ENCODE data around the gene C7orf33. TPM values are rescaled to one million over a fixed set of nuclear protein-coding genes. Genes with fewer than 3 reads are reported as not detected.

Gene C7orf33
- total RNA-seq, 1 experiment from 2014 or later, result not detected

DNA sequence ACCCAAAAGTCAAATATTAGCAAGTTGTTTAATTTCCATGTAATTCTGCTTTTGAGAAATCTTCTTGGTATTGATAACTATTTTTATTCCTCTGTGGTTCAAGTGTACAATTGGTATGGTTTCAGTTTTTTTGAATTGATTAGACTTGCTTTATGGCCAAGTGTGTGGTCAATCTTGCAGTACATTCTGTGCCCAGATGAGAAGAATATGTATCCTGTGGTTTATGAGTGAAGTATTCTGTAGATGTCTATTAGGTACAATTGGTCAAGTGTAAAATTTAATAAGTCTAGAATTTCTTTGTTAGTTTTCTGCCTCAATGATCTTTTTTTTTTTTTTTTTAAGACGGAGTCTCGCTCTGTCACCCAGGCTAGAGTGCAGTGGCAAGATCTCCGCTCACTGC is 36.6 kb upstream of the C7orf33 start:
- ChIA-PET POLR2A (no interaction called here), CTCF (interaction anchor here (1.5 kb wide), 1 partner anchor 22 kb away, joined by 4 read pairs; no protein-coding TSS in a partner anchor)

DNA sequence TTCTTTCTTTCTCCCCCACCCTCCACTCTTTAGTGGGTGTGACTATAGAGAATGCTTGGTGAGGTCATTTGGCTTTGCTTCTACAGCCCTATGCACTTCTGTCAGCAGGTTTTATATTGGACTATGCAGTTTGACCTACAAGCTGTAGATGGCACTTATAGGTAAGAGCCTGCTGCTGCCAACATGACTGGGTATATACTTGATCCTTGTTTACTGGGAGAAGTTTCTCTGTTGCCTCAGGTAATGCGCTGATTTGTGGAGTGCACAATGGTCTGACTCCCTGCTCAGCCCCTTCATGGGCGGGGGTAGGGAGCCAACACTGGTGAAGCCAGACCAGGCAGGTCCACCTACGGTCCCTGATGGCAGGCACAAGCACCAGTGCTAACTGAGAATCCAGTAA is 33.7 kb upstream of the C7orf33 start:
- POLR2A ChIA-PET, result interaction anchor here (0.8 kb wide), 1 partner anchor 51 kb away, joined by 3 read pairs; no protein-coding TSS in a partner anchor
- Mint-ChIP-seq H3K4me1 (no peaks in the 10 kb centered on the region), H3K4me3 (no peak overlapping the region), H3K27ac (no peak overlapping the region), H3K27me3 (ENCODE audit: low read depth) (peaks cover 3% of the 10 kb centered on the region), H3K9me3 (peaks cover 19% of the 10 kb centered on the region), H3K36me3 (no peaks in the 10 kb centered on the region)
- CTCF ChIA-PET, result interaction anchor here (1.3 kb wide), 1 partner anchor 18 kb away, joined by 3 read pairs; no protein-coding TSS in a partner anchor
- DNase-seq (ENCODE audit: low spot score) (no peak), ATAC-seq (no peak)
- TF ChIP-seq FOXK1 (CRISPR knock-in tag; IDR thresholded peaks at IDR 0.05), result no peak
- TF ChIP-seq ZBTB21 (CRISPR knock-in tag; IDR thresholded peaks at IDR 0.05; ENCODE audit: borderline replicate concordance), result no peak
- no peak for TF ChIP-seq SMAD3 (CRISPR knock-in tag; IDR thresholded peaks at IDR 0.05; ENCODE audit: borderline replicate concordance)
- TF ChIP-seq ZNF423 (CRISPR knock-in tag; IDR thresholded peaks at IDR 0.05), result no peak
- TF ChIP-seq JUN (CRISPR knock-in tag; IDR thresholded peaks at IDR 0.05), result no peak
- TF ChIP-seq, protein P1, sequence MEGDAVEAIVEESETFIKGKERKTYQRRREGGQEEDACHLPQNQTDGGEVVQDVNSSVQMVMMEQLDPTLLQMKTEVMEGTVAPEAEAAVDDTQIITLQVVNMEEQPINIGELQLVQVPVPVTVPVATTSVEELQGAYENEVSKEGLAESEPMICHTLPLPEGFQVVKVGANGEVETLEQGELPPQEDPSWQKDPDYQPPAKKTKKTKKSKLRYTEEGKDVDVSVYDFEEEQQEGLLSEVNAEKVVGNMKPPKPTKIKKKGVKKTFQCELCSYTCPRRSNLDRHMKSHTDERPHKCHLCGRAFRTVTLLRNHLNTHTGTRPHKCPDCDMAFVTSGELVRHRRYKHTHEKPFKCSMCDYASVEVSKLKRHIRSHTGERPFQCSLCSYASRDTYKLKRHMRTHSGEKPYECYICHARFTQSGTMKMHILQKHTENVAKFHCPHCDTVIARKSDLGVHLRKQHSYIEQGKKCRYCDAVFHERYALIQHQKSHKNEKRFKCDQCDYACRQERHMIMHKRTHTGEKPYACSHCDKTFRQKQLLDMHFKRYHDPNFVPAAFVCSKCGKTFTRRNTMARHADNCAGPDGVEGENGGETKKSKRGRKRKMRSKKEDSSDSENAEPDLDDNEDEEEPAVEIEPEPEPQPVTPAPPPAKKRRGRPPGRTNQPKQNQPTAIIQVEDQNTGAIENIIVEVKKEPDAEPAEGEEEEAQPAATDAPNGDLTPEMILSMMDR (IDR thresholded peaks at IDR 0.05), result no peak
- TF ChIP-seq, protein P2, sequence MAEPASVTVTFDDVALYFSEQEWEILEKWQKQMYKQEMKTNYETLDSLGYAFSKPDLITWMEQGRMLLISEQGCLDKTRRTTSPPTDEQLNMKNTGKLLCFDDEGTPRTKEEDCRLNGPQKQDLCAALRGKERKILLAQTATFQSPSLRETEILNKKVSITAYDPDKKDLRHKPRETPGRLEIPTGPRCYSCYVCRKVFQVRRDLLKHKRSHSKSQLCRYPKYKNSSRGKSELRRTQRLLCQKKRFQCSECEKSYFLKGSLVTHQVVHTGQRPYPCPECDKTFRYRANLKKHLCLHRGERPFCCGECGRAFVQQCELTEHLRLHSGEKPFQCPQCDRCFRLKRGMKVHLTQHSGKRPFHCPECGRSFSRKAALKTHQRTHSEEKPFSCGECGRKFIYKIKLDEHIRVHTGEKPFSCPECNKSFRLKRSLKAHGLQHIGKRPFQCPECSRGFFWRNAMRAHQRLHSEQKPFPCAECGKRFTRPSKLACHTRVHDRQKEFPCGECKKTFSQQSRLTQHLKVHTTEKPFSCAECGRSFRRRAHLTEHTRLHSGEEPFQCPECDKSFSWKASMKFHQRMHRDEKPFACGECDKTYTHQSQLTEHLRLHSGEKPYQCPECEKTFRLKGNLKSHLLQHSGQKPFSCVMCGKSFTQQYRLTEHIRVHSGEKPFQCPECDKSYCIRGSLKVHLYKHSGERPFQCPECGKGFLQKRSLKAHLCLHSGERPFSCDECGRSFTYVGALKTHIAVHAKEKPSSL (CRISPR knock-in tag; conservative IDR thresholded peaks at IDR 0.05), result no peak
- TF ChIP-seq HMGA2 (CRISPR knock-in tag; IDR thresholded peaks at IDR 0.05), result no peak

More for the DNA sequence above, 36.6 kb upstream of the C7orf33 start:
- TF ChIP-seq, protein P3, sequence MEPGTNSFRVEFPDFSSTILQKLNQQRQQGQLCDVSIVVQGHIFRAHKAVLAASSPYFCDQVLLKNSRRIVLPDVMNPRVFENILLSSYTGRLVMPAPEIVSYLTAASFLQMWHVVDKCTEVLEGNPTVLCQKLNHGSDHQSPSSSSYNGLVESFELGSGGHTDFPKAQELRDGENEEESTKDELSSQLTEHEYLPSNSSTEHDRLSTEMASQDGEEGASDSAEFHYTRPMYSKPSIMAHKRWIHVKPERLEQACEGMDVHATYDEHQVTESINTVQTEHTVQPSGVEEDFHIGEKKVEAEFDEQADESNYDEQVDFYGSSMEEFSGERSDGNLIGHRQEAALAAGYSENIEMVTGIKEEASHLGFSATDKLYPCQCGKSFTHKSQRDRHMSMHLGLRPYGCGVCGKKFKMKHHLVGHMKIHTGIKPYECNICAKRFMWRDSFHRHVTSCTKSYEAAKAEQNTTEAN (CRISPR knock-in tag; IDR thresholded peaks at IDR 0.05), result no peak
- TF ChIP-seq TEAD1 (CRISPR knock-in tag; IDR thresholded peaks at IDR 0.05) (no peak), EMX1 (CRISPR knock-in tag; IDR thresholded peaks at IDR 0.05) (no peak), NFYB (CRISPR knock-in tag; conservative IDR thresholded peaks at IDR 0.05; ENCODE audit: low read depth) (no peak), ZNF138 (CRISPR knock-in tag; conservative IDR thresholded peaks at IDR 0.05) (no peak), ZNF671 (CRISPR knock-in tag; IDR thresholded peaks at IDR 0.05) (no peak)
- TF ChIP-seq, protein P2 (CRISPR knock-in tag; conservative IDR thresholded peaks at IDR 0.05), result no peak
- TF ChIP-seq, protein P4, sequence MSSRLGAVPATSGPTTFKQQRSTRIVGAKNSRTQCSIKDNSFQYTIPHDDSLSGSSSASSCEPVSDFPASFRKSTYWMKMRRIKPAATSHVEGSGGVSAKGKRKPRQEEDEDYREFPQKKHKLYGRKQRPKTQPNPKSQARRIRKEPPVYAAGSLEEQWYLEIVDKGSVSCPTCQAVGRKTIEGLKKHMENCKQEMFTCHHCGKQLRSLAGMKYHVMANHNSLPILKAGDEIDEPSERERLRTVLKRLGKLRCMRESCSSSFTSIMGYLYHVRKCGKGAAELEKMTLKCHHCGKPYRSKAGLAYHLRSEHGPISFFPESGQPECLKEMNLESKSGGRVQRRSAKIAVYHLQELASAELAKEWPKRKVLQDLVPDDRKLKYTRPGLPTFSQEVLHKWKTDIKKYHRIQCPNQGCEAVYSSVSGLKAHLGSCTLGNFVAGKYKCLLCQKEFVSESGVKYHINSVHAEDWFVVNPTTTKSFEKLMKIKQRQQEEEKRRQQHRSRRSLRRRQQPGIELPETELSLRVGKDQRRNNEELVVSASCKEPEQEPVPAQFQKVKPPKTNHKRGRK (CRISPR knock-in tag; IDR thresholded peaks at IDR 0.05; ENCODE audit: borderline replicate concordance), result no peak
- Mint-ChIP-seq H3K9me3 (peaks cover 8% of the 10 kb centered on the region), H3K4me1 (no peaks in the 10 kb centered on the region), H3K4me3 (no peak overlapping the region), H3K27ac (no peak overlapping the region), H3K27me3 (ENCODE audit: low read depth) (no peaks in the 10 kb centered on the region; the same call in 1 of the 2 replicates), H3K36me3 (no peaks in the 10 kb centered on the region)
- ATAC-seq, result no peak
- DNase-seq (ENCODE audit: low spot score), result no peak
